Glomerular visceral epithelial cell (primary cell): ENCODE measurements around the gene PFAS.

Source experiments
- DNase-seq: peaks from one replicate; pipeline ENCODE4 v3.0.0-alpha.2; 2016; ENCODE audit errors: extremely low spot score

Gene PFAS

GRCh38 chr17:8294814-8295316 lies 45.8 kb downstream of the PFAS start:
- DNase-seq = no peak

GRCh38 chr17:8300226-8300625 lies 51.1 kb downstream of the PFAS start:
- DNase-seq = no peak

- DNase-seq = peak; percentile 77
Measured at GRCh38 chr17:8300627-8301242, 51.6 kb downstream of the PFAS start.

- no peak for DNase-seq
Measured at GRCh38 chr17:8310601-8311123, 61.6 kb downstream of the PFAS start.

- no peak for DNase-seq
Measured at GRCh38 chr17:8311131-8311790, 62.2 kb downstream of the PFAS start.

- DNase-seq = no peak
Measured at GRCh38 chr17:8312251-8312650, 63.2 kb downstream of the PFAS start.

- DNase-seq = no peak
Measured at GRCh38 chr17:8312726-8313600, 63.9 kb downstream of the PFAS start.

- no peak for DNase-seq
Measured at GRCh38 chr17:8314797-8315763, 66.0 kb downstream of the PFAS start.

- DNase-seq = no peak
Measured at GRCh38 chr17:8315764-8316217, 66.7 kb downstream of the PFAS start.

GRCh38 chr17:8318010-8318935 lies 69.2 kb downstream of the PFAS start:
- DNase-seq = no peak
